ENCODE data around the gene SLC34A3.

SLC34A3 gene

DNA sequence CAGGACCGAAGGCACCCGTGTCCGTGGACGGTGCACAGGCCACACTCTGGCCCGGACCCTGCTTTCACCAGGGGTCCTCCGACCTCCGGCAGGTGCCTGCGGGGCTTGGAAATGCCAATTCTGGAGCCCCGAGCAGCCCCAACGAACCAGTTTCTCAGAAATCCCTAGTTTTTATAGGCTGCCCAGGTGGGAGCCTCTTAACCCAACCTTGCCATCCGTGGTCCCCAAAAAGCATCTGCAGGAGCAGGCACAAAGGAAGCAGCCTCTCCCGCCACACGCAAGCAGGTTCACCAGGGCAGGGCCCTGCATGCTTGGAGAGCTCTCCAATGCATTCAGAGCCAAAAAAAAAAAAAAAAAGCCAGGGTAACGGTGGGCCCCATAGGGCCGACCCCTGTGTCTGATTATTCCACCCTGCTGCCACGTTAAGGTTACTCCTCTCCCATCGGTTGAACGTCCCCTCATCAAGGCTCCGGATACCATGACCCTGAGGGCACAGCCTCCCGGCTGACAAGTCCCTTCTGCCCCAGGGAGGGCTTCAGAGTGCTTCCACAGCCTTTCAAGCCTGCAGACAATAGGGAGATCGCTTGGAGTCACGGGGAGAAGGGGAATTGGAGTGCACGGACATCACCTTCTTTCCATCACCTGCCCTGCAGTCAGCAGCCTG lies 29.4 kb upstream of the SLC34A3 start:
- TF ChIP-seq CEBPB (IDR thresholded peaks at IDR 0.05) (no peak), CREB1 (IDR thresholded peaks at IDR 0.05; ENCODE audit: low read depth) (no peak), EP300 (IDR thresholded peaks at IDR 0.05; ENCODE audit: borderline replicate concordance) (no peak), FOXM1 (IDR thresholded peaks at IDR 0.05; ENCODE audit: borderline replicate concordance, low read depth) (no peak), NFIC (IDR thresholded peaks at IDR 0.05) (no peak), ZBTB7A (IDR thresholded peaks at IDR 0.05; ENCODE audit: low read depth) (no peak), YY1 (IDR thresholded peaks at IDR 0.05; ENCODE audit: low read depth) (no peak), TAF1 (IDR thresholded peaks at IDR 0.05; ENCODE audit: low read depth) (no peak), TEAD4 (IDR thresholded peaks at IDR 0.05) (no peak)
- TF ChIP-seq, protein P1, sequence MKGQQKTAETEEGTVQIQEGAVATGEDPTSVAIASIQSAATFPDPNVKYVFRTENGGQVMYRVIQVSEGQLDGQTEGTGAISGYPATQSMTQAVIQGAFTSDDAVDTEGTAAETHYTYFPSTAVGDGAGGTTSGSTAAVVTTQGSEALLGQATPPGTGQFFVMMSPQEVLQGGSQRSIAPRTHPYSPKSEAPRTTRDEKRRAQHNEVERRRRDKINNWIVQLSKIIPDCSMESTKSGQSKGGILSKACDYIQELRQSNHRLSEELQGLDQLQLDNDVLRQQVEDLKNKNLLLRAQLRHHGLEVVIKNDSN (IDR thresholded peaks at IDR 0.05) = no peak
- TF ChIP-seq, protein P2, sequence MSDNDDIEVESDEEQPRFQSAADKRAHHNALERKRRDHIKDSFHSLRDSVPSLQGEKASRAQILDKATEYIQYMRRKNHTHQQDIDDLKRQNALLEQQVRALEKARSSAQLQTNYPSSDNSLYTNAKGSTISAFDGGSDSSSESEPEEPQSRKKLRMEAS (IDR thresholded peaks at IDR 0.05) = no peak

DNA sequence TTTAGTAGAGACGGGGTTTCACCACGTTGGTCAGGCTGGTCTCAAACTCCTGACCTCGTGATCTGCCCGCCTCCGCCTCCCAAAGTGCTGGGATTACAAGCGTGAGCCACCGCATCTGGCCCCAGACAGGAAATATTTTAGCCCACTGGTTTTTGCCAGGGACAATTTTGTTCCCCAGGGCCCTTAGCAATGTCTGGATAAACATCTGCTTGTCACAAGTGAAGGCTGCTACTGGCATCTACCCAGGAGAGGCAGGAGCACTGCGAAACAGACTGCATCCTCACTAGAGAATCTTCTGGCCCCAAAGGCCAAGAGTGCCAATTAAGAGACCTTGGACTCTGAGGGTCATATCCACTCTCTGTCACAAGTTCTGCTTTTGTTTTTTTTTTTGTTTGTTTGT lies 27.7 kb upstream of the SLC34A3 start:
- TF ChIP-seq EGR1 (IDR thresholded peaks at IDR 0.05) = no peak
- TF ChIP-seq, protein P3, sequence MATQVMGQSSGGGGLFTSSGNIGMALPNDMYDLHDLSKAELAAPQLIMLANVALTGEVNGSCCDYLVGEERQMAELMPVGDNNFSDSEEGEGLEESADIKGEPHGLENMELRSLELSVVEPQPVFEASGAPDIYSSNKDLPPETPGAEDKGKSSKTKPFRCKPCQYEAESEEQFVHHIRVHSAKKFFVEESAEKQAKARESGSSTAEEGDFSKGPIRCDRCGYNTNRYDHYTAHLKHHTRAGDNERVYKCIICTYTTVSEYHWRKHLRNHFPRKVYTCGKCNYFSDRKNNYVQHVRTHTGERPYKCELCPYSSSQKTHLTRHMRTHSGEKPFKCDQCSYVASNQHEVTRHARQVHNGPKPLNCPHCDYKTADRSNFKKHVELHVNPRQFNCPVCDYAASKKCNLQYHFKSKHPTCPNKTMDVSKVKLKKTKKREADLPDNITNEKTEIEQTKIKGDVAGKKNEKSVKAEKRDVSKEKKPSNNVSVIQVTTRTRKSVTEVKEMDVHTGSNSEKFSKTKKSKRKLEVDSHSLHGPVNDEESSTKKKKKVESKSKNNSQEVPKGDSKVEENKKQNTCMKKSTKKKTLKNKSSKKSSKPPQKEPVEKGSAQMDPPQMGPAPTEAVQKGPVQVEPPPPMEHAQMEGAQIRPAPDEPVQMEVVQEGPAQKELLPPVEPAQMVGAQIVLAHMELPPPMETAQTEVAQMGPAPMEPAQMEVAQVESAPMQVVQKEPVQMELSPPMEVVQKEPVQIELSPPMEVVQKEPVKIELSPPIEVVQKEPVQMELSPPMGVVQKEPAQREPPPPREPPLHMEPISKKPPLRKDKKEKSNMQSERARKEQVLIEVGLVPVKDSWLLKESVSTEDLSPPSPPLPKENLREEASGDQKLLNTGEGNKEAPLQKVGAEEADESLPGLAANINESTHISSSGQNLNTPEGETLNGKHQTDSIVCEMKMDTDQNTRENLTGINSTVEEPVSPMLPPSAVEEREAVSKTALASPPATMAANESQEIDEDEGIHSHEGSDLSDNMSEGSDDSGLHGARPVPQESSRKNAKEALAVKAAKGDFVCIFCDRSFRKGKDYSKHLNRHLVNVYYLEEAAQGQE (IDR thresholded peaks at IDR 0.05; ENCODE audit: low read depth) = no peak
- no peak for TF ChIP-seq TEAD4 (IDR thresholded peaks at IDR 0.05)
- TF ChIP-seq CEBPB (IDR thresholded peaks at IDR 0.05) = no peak
- no peak for TF ChIP-seq ZBTB7A (IDR thresholded peaks at IDR 0.05; ENCODE audit: low read depth)
- no peak for TF ChIP-seq NFIC (IDR thresholded peaks at IDR 0.05)
- TF ChIP-seq EP300 (IDR thresholded peaks at IDR 0.05; ENCODE audit: borderline replicate concordance) = no peak
- no peak for TF ChIP-seq FOXM1 (IDR thresholded peaks at IDR 0.05; ENCODE audit: borderline replicate concordance, low read depth)
- no peak for TF ChIP-seq CREB1 (IDR thresholded peaks at IDR 0.05; ENCODE audit: low read depth)

DNA sequence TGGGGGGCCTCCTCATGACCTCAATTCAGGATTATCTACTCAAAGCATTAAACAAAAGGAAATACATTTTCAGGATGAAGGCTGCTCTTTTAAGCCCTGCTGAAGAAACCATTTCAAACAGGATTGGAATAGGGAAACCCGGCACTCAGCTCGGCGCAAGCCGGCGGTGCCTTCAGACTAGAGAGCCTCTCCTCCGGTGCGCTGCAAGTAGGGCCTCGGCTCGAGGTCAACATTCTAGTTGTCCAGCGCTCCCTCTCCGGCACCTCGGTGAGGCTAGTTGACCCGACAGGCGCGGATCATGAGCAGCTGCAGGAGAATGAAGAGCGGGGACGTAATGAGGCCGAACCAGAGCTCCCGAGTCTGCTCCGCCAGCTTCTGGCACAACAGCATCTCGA lies 26.0 kb upstream of the SLC34A3 start:
- TF ChIP-seq, protein P3 (IDR thresholded peaks at IDR 0.05; ENCODE audit: low read depth) = no peak
- TF ChIP-seq YY1 (IDR thresholded peaks at IDR 0.05; ENCODE audit: low read depth) (no peak), EGR1 (IDR thresholded peaks at IDR 0.05) (no peak), ZBTB7A (IDR thresholded peaks at IDR 0.05; ENCODE audit: low read depth) (no peak), TEAD4 (IDR thresholded peaks at IDR 0.05) (no peak), TCF12 (IDR thresholded peaks at IDR 0.05; ENCODE audit: low read depth) (no peak), FOXM1 (IDR thresholded peaks at IDR 0.05; ENCODE audit: borderline replicate concordance, low read depth) (no peak), CEBPB (IDR thresholded peaks at IDR 0.05) (no peak), CREB1 (IDR thresholded peaks at IDR 0.05; ENCODE audit: low read depth) (no peak), NFIC (IDR thresholded peaks at IDR 0.05) (no peak), TAF1 (IDR thresholded peaks at IDR 0.05; ENCODE audit: low read depth) (no peak), EP300 (IDR thresholded peaks at IDR 0.05; ENCODE audit: borderline replicate concordance) (no peak), RAD21 (IDR thresholded peaks at IDR 0.05; ENCODE audit: low read depth) (no peak)
- TF ChIP-seq, protein P1 (IDR thresholded peaks at IDR 0.05) = no peak
- TF ChIP-seq, protein P2 (IDR thresholded peaks at IDR 0.05) = no peak

DNA sequence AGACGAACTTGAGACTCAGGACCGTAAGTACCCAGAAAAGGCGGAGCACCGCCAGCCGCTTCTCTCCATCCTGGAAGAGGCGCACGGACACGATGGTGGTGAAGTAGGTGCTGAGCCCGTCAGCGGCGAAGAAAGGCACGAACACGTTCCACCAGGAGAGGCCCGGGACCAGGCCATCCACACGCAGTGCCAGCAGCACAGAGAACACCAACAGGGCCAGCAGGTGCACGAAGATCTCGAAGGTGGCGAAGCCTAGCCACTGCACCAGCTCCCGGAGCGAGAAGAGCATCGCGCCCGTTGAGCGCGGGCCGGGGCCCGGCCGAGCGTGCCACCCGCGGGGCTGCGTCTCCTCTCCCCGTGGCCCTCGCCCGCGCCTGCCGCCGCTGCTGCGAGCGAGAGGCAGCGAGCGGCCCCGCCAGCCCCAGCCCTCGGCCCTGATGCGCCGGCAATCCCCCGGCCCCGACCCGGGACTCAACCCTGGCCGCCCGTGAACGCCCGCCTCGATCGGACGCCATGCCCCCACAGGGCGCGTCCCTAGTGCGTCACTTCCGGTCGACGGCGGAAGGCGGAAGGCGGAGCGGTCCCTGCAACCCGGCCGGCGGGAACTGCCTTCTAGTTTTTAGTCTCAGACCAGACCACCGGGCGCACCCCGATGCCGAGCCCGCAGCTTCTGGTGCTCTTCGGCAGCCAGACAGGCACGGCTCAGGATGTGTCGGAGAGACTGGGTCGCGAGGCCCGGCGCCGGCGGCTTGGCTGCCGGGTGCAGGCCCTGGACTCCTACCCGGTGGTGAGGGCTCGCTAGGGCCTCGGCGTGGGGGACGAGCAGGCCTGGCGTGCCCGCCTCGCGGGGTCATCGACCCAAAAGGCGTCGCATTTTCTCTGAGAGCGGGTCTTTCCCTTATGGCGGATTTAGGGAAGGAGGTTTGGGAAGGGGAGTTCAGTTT lies 25.3 kb upstream of the SLC34A3 start, which contains the start of the genes NDOR1 and TMEM203:
Gene NDOR1, plus strand, starts transcription at position 575 of the 944 bp plus-strand sequence. Its CDS starts 78 bp downstream, at position 653.
Gene TMEM203, minus strand, starts transcription at position 523 of the 944 bp plus-strand sequence. Its CDS starts 234 bp downstream, at position 289.
- TF ChIP-seq, protein P1 (IDR thresholded peaks at IDR 0.05) = 0 out of 2 replicates have a peak, but pooled peaks have one; percentile 14
- TF ChIP-seq, protein P2 (IDR thresholded peaks at IDR 0.05) = peak; percentile 83
- TF ChIP-seq RAD21 (IDR thresholded peaks at IDR 0.05; ENCODE audit: low read depth) = no peak
- TF ChIP-seq, protein P3 (IDR thresholded peaks at IDR 0.05; ENCODE audit: low read depth) = no peak
- peak; percentile 90 for TF ChIP-seq TAF1 (IDR thresholded peaks at IDR 0.05; ENCODE audit: low read depth)
- peak; percentile 95 for TF ChIP-seq YY1 (IDR thresholded peaks at IDR 0.05; ENCODE audit: low read depth)
- no peak for TF ChIP-seq ZBTB7A (IDR thresholded peaks at IDR 0.05; ENCODE audit: low read depth)
- no peak for TF ChIP-seq NFIC (IDR thresholded peaks at IDR 0.05)
- peak; percentile 91 for TF ChIP-seq CREB1 (IDR thresholded peaks at IDR 0.05; ENCODE audit: low read depth)
- no peak for TF ChIP-seq TEAD4 (IDR thresholded peaks at IDR 0.05)
- TF ChIP-seq EGR1 (IDR thresholded peaks at IDR 0.05) = no peak
- TF ChIP-seq EP300 (IDR thresholded peaks at IDR 0.05; ENCODE audit: borderline replicate concordance) = no peak; the same call in 1 of the 2 replicates
- no peak for TF ChIP-seq FOXM1 (IDR thresholded peaks at IDR 0.05; ENCODE audit: borderline replicate concordance, low read depth)
- peak; percentile 67 for TF ChIP-seq TCF12 (IDR thresholded peaks at IDR 0.05; ENCODE audit: low read depth)
- TF ChIP-seq CEBPB (IDR thresholded peaks at IDR 0.05) = no peak
